Transverse colon (tissue), 4 donors: ENCODE measurements around the gene SPATA13. TPM values are rescaled to one million over a fixed set of nuclear protein-coding genes. Genes with fewer than 3 reads are reported as not detected.

Experiments used
- DNase-seq: peaks from one replicate; pipeline ENCODE4 v3.0.0-alpha.2; 2019
- H3K27ac ChIP-seq, 4 donors: fragments of 200-600 bp; sonication (generic); 2 replicates each; pipeline ENCODE4 v1.5.1; 2016 to 2018; ENCODE audit warnings: inconsistent platforms in 4 of 4
- H3K27me3 ChIP-seq: fragments of 200-600 bp; sonication (generic); 2 replicates; pipeline ENCODE4 v1.5.1; 2017; ENCODE audit warnings: inconsistent platforms
- H3K36me3 ChIP-seq, 4 donors: fragments of 200-600 bp; sonication (generic); 2 replicates each; pipeline ENCODE4 v1.5.1; 2017 to 2019; ENCODE audit warnings: inconsistent platforms in 4 of 4
- H3K4me1 ChIP-seq, 4 donors: fragments of 200-600 bp; sonication (generic); 2 replicates each; pipeline ENCODE4 v1.5.1; 2017 to 2020; ENCODE audit warnings: inconsistent platforms in 4 of 4
- H3K4me3 ChIP-seq, 4 donors: fragments of 200-600 bp; sonication (generic); 1 replicate in 1 of 4; 2 replicates in 3 of 4; pipeline versions ENCODE4 v1.5.1 to v1.6.1; 2017 to 2019; ENCODE audit warnings: inconsistent platforms in 4 of 4
- H3K9me3 ChIP-seq, 2 donors: fragments of 200-600 bp; sonication (generic); 2 replicates each; pipeline ENCODE4 v1.5.1; 2017 to 2019; ENCODE audit warnings: inconsistent platforms in 2 of 2
- EP300 ChIP-seq: sonication (generic); formaldehyde crosslinking; IDR thresholded peaks from one replicate; pipeline ENCODE4 v1.6.1; 2017; ENCODE audit warnings: antibody characterized with exemption, low read depth
- POLR2A ChIP-seq: fragments of 450-650 bp; IDR thresholded peaks from one replicate; pipeline ENCODE4 v1.6.1; 2016; ENCODE audit warnings: antibody characterized with exemption, mild to moderate bottlenecking, moderate library complexity
- POLR2AphosphoS5 ChIP-seq, 3 donors: sonication (generic); formaldehyde crosslinking; IDR thresholded peaks; one replicate each; pipeline ENCODE4 v1.6.1; 2016; ENCODE audit warnings: antibody characterized with exemption in 3 of 3
- WGBS, 2 donors: methylation state at CpG; one replicate each; pipeline ENCODE4 v1.1.5; 2018; ENCODE audit warnings: low coverage in 1 of 2; 5-methylcytosine and 5-hydroxymethylcytosine counted together
- in situ Hi-C, 4 donors: fragments of 200-750 bp; cut with MboI; loops; one replicate each; pipeline versions ENCODE4 v1.15.0 to v1.15.1; 2017; ENCODE audit warnings: low sequenced_read_pairs in 3 of 4, low pct_ligation_motif_present in 1 of 4, low pct_unique_long_range_greater_than_20kb in 1 of 4
- intact Hi-C: fragments of 100-400 bp; cut with DNase I; formaldehyde crosslinking; loops from one replicate; pipeline ENCODE4 v1.15.1; 2023; ENCODE audit warnings: low total_unique reads
- total RNA-seq, 4 donors: library from RNA; depleted of rRNA; stranded (reverse); fragments of >200 nt; gene quantifications; one replicate each; pipeline ENCODE4 v1.1.0, GENCODE V29; 2016
- TF ChIP-seq, protein P1 (sequence below), 5 experiments: fragments of 200-600 bp in 3 of 5; fragments of 450-650 bp in 2 of 5; sonication (generic) in 3 of 5; IDR thresholded peaks; 1 replicate in 2 of 5; 2 replicates in 3 of 5; pipeline ENCODE4 v1.5.1; 2016 to 2017; ENCODE audit warnings: antibody characterized with exemption in 5 of 5, inconsistent platforms in 3 of 5, mild to moderate bottlenecking in 2 of 5, moderate library complexity in 1 of 5

Gene SPATA13
- total RNA-seq, 4 donors from 2014 or later: 85.1 to 612 (median 228) TPM

DNA sequence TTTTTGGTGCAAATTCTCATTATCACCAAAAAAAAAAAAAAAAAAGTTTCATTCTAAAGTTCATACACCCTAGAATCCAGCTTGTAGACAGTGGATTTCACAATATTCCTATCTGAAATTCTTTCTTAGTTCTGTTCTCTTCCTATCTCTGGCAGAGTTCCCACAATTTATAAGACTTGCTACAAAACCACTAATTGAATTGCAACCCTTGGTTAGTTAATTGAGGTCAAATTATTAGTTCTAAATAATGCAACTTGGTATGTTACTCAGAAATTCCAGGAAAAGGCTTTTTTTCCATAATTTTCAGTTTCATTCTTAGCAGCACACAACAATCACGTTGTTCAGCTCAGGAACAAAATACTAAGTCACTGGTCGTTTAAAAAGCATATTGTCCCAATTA is 58.5 kb downstream of the SPATA13 start:
- in situ Hi-C loops: loop anchor here in 1 of 4 donors (10.0 kb wide), 1 partner anchor 164 kb away; no protein-coding TSS in a partner anchor
- Histone ChIP-seq H3K36me3 (no peaks in the 10 kb centered on the region), H3K9me3 (no peaks in the 10 kb centered on the region), H3K27ac (peak overlapping the region in 3 of 4 donors; percentile 23 to 64 (median 28)), H3K27me3 (no peaks in the 10 kb centered on the region), H3K4me3 (no peak overlapping the region), H3K4me1 (peaks cover 21 to 52% (median 33%) of the 10 kb centered on the region in 4 donors)
- DNase-seq: no peak
- TF ChIP-seq, protein P1, sequence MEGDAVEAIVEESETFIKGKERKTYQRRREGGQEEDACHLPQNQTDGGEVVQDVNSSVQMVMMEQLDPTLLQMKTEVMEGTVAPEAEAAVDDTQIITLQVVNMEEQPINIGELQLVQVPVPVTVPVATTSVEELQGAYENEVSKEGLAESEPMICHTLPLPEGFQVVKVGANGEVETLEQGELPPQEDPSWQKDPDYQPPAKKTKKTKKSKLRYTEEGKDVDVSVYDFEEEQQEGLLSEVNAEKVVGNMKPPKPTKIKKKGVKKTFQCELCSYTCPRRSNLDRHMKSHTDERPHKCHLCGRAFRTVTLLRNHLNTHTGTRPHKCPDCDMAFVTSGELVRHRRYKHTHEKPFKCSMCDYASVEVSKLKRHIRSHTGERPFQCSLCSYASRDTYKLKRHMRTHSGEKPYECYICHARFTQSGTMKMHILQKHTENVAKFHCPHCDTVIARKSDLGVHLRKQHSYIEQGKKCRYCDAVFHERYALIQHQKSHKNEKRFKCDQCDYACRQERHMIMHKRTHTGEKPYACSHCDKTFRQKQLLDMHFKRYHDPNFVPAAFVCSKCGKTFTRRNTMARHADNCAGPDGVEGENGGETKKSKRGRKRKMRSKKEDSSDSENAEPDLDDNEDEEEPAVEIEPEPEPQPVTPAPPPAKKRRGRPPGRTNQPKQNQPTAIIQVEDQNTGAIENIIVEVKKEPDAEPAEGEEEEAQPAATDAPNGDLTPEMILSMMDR (IDR thresholded peaks at IDR 0.05): no peak
- TF ChIP-seq POLR2A (no peak), EP300 (no peak), POLR2AphosphoS5 (IDR thresholded peaks at IDR 0.05) (no peak)
- WGBS, 2 donors: 36 to 70% methylated on average over 2 of the region's 2 CpGs
- intact Hi-C loops: no loop called here

DNA sequence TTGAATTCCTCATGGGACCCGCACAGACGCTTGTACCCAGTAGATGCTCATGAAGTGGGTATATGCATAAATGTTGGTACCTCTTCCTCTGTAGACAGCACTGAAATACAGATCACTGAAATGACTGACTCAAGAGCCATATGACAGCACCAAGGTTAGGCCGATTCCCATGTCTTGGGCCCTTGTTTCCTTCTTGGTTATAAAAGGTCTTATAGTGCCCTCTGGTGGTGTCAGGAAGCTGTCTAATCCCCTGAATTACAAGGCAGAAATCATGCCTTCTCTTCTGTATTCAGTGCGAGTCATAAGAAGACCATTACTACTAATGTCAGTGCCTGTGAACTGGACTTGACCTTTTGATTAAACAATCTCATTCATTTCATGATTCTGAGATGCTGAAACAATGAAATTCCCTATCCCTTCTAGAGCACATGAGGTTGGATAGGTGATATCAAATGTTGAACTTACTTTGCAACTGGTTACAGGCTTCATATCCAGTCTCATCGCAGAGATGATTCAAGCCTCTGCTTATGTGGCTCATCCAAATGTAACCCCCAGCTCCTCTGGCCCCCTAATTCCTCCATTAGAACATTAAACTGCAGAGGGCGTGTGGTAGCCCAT is 59.7 kb downstream of the SPATA13 start:
- peak; percentile 59 for DNase-seq
- H3K9me3 ChIP-seq: no peaks in the 10 kb centered on the region
- H3K4me3 ChIP-seq: no peak overlapping the region
- in situ Hi-C loops: loop anchor here in 3 of 4 donors (5.0 to 10.0 kb wide), 3 partner anchors 163 to 195 kb away; no protein-coding TSS in a partner anchor
- TF ChIP-seq, protein P1 (IDR thresholded peaks at IDR 0.05): peak; percentile 68 to 88 (median 77)
- TF ChIP-seq POLR2AphosphoS5 (IDR thresholded peaks at IDR 0.05) (peak in 2 of 3 donors; percentile 21 to 27), EP300 (no peak)
- H3K4me1 ChIP-seq: peaks cover 18 to 44% (median 30%) of the 10 kb centered on the region in 4 donors
- intact Hi-C loops: loop anchor here (5.0 to 10.0 kb wide), 2 partner anchors 55 to 203 kb away; partner anchors contain the start of gene SPATA13
- H3K36me3 ChIP-seq: no peaks in the 10 kb centered on the region
- peak overlapping the region; percentile 23 to 43 (median 28) for H3K27ac ChIP-seq
- H3K27me3 ChIP-seq: no peaks in the 10 kb centered on the region
- WGBS, 2 donors: 35 to 44% methylated on average over 4 to 6 of the region's 6 CpGs

DNA sequence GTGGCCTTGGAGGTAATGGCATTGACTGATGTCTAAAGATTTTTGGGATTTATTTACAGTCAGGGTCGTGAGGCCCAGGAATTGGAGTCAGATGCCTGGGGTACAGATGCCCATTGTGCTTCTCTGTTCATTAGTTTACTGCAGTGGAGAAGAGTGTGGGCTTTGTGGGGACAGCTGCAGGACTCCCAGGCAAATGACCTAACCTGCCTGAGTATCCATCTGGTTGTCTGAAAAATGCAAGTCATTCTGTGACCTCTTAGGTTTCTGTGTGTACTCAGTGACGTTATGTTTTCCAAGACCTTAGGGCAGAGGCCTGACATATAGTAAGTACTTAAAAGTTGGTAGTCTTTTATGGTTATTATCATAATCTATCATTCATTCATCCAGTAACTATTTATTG is 60.5 kb downstream of the SPATA13 start:
- H3K4me1 ChIP-seq: peaks cover 13 to 36% (median 23%) of the 10 kb centered on the region in 4 donors
- H3K27me3 ChIP-seq: no peaks in the 10 kb centered on the region
- intact Hi-C loops: loop anchor here (5.0 to 10.0 kb wide), 2 partner anchors 56 to 204 kb away; partner anchors contain the start of gene SPATA13
- H3K36me3 ChIP-seq: no peaks in the 10 kb centered on the region
- WGBS, 2 donors: 20 to 51% methylated on average over 1 to 2 of the region's 2 CpGs
- H3K4me3 ChIP-seq: no peak overlapping the region
- no peak for DNase-seq
- peak overlapping the region in 2 of 4 donors; percentile 3 to 31 for H3K27ac ChIP-seq
- in situ Hi-C loops: loop anchor here in 3 of 4 donors (5.0 to 10.0 kb wide), 3 partner anchors 164 to 196 kb away; no protein-coding TSS in a partner anchor
- no peak for TF ChIP-seq POLR2A
- TF ChIP-seq, protein P1 (IDR thresholded peaks at IDR 0.05): no peak
- TF ChIP-seq POLR2AphosphoS5 (IDR thresholded peaks at IDR 0.05): no peak
- TF ChIP-seq EP300: no peak
- no peaks in the 10 kb centered on the region for H3K9me3 ChIP-seq

DNA sequence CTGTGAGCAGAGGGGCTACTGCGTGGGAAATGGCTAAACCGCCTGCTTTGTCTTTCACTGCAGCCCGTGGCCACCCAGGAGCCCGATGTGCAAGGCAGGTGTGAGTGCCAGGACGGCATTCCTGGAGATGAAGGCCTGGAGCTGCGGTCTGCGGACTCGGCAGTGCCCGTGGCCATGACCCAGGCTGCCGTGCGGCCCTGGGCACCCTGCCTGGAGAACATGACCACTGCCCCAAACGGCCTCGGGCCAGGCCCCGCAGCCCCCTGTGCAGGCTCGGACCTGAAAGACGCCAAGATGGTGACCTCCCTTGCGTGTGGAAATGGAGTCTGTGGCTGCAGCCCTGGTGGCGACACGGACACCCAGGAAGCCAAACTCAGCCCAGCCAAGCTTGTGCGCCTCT is 62.2 kb downstream of the SPATA13 start:
- Histone ChIP-seq H3K4me1 (peaks cover 10 to 25% (median 16%) of the 10 kb centered on the region in 4 donors), H3K4me3 (no peak overlapping the region), H3K9me3 (no peaks in the 10 kb centered on the region), H3K36me3 (no peaks in the 10 kb centered on the region), H3K27ac (no peak overlapping the region), H3K27me3 (no peaks in the 10 kb centered on the region)
- WGBS, 2 donors: 92 to 100% methylated on average over 2 to 20 of the region's 20 CpGs
- in situ Hi-C loops: loop anchor here in 3 of 4 donors (5.0 to 10.0 kb wide), 3 partner anchors 165 to 198 kb away; no protein-coding TSS in a partner anchor
- intact Hi-C loops: loop anchor here (5.0 to 10.0 kb wide), 2 partner anchors 58 to 205 kb away; partner anchors contain the start of gene SPATA13
- TF ChIP-seq, protein P1 (IDR thresholded peaks at IDR 0.05): no peak
- no peak for TF ChIP-seq POLR2A
- TF ChIP-seq EP300: no peak
- TF ChIP-seq POLR2AphosphoS5 (IDR thresholded peaks at IDR 0.05): no peak
- DNase-seq: no peak
